ENCODE measurements around the gene LBX1. TPM values are rescaled to one million over a fixed set of nuclear protein-coding genes. Genes with fewer than 3 reads are reported as not detected.

Gene LBX1
- total and polyA plus RNA-seq, 2 of the 4 experiments (the other 2 are of a cell fraction) = not detected

- Histone ChIP-seq H3K9me3 (ENCODE audit: control insufficient read depth, insufficient read depth, low read length) (peaks cover 2% of the 10 kb centered on the region; the same call in 1 of the 2 replicates), H3K9ac (ENCODE audit: low read depth, low read length) (no peak overlapping the region), H4K8ac (ENCODE audit: low read depth in 2 of 2, low read length in 2 of 2) (no peak overlapping the region), H3K56ac (ENCODE audit: extremely low read depth, insufficient read depth, low read length) (no peak overlapping the region), H2AFZ (replicated peaks; ENCODE audit: low read length, poor library complexity) (no peak overlapping the region), H3K36me3 (ENCODE audit: control insufficient read depth, insufficient read depth, low read length) (no peaks in the 10 kb centered on the region), H2BK5ac (ENCODE audit: low read depth, low read length, poor library complexity, severe bottlenecking) (no peak overlapping the region), H3K27ac (ENCODE audit: insufficient read depth, low read length) (no peak overlapping the region), H4K20me1 (ENCODE audit: insufficient read depth, low read length) (peaks cover 21% of the 10 kb centered on the region), H2AK9ac (replicated peaks; ENCODE audit: low read depth, low read length, poor library complexity) (no peak overlapping the region), H3K4me1 (ENCODE audit: control insufficient read depth, insufficient read depth, low read length) (no peaks in the 10 kb centered on the region), H2AK5ac (ENCODE audit: low read depth, low read length) (no peak overlapping the region), H2BK15ac (ENCODE audit: low read depth, low read length) (no peak overlapping the region), H3K14ac (replicated peaks; ENCODE audit: low read depth, low read length) (no peak overlapping the region), H3K4me3 (ENCODE audit: insufficient read depth, low read depth, low read length) (no peak overlapping the region), H4K5ac (ENCODE audit: low read depth, low read length) (no peak overlapping the region), H4K91ac (ENCODE audit: insufficient read depth, low read depth, low read length) (no peak overlapping the region), H3K27me3 (ENCODE audit: control insufficient read depth, insufficient read depth, low read length) (peaks cover 77% of the 10 kb centered on the region), H3K9me1 (ENCODE audit: insufficient read depth, low read length) (no peaks in the 10 kb centered on the region), H2BK120ac (ENCODE audit: low read depth, low read length) (no peak overlapping the region), H3K18ac (ENCODE audit: low read depth, low read length) (no peak overlapping the region), H3K79me1 (ENCODE audit: low read depth in 1 of 2, low read length in 2 of 2) (no peaks in the 10 kb centered on the region), H3K4ac (ENCODE audit: low read depth, low read length) (no peak overlapping the region), H3K4me2 (ENCODE audit: low read depth, low read length) (no peak overlapping the region), H3K23ac (ENCODE audit: low read depth, low read length) (peak overlapping the region; percentile 42; the same call in 1 of the 2 replicates), H2BK20ac (ENCODE audit: low read depth, low read length) (no peak overlapping the region)
- dilution Hi-C loops (cut with HindIII; ENCODE audit: low sequenced_read_pairs, unreplicated experiment) = no loop called here
- ChIA-PET CTCF (interaction anchor here (1.0 kb wide), 1 partner anchor 250 kb away, joined by 5 read pairs; no protein-coding TSS in a partner anchor), POLR2A (ENCODE audit: unreplicated experiment) (no interaction called here)
- DNase-seq = no peak
- TF ChIP-seq FOS (IDR thresholded peaks at IDR 0.05; ENCODE audit: low read depth, low read length) = no peak
- no peak for TF ChIP-seq RCOR1 (IDR thresholded peaks at IDR 0.05; ENCODE audit: insufficient replicate concordance, low read length)
- ATAC-seq (ENCODE audit: low read depth) = no peak
- 0% methylated on average over 3 of the region's 52 CpGs; no CpG with 5 or more reads in 1 of the 2 experiments for WGBS, 2 experiments (ENCODE audit: extremely low coverage in 2 of 2, insufficient read length in 1 of 2)
- in situ Hi-C loops (cut with MboI; ENCODE audit: low sequenced_read_pairs) = loop anchor here (10.0 kb wide), 1 partner anchor 228 kb away; no protein-coding TSS in a partner anchor
- no TSS peak for BruUV-seq (replicated peaks)
- intact Hi-C loops (cut with micrococcal nuclease) = no loop called here
These were observed 12.8 kb downstream of the LBX1 start for GRCh38 chr10:101216207-101217043.

Measured in IMR-90 (cell line).